ENCODE measurements around the gene CCDC195. TPM values are rescaled to one million over a fixed set of nuclear protein-coding genes. Genes with fewer than 3 reads are reported as not detected.

Gene CCDC195
- total RNA-seq, 1 experiment from 2014 or later: not detected

GRCh38 chr2:224655006-224655537 lies 61.1 kb downstream of the CCDC195 start:
- in situ Hi-C loops (cut with HindIII; ENCODE audit: low pct_unique_long_range_greater_than_20kb, low sequenced_read_pairs): no loop called here
- DNase-seq (ENCODE audit: low read depth): no peak

Other genes with a start within 250 kb of the CCDC195 start
- gene CUL3, start 131.0 kb downstream of the CCDC195 start, total RNA-seq (2014; rRNA removed; shearing (Covaris generic); ENCODE audit: low replicate concordance): 63.0 and 78.6 TPM in 2 replicates

Measured in Caki2 (cell line).